Muscle layer of colon (tissue), 2 donors: ENCODE data around the gene MADD.

Experiments
- H3K27ac ChIP-seq: one replicate; pipeline ENCODE4 v1.7.0; 2013; ENCODE audit warnings: low read depth, mild to moderate bottlenecking, low read length, moderate library complexity
- H3K27me3 ChIP-seq, 2 donors: one replicate each; pipeline ENCODE4 v1.7.0; 2013; ENCODE audit warnings: low read length in 2 of 2, mild to moderate bottlenecking in 2 of 2; ENCODE audit not compliant: insufficient read depth in 2 of 2, control insufficient read depth in 1 of 2
- H3K36me3 ChIP-seq: one replicate; pipeline ENCODE4 v1.7.0; 2013; ENCODE audit warnings: mild to moderate bottlenecking, low read length; ENCODE audit not compliant: insufficient read depth
- H3K4me1 ChIP-seq: one replicate; pipeline ENCODE4 v1.7.0; 2013; ENCODE audit warnings: mild to moderate bottlenecking, low read length; ENCODE audit not compliant: insufficient read depth
- H3K4me3 ChIP-seq, 2 donors: one replicate each; pipeline ENCODE4 v1.7.0; 2013; ENCODE audit warnings: low read length in 2 of 2, low read depth in 1 of 2, mild to moderate bottlenecking in 1 of 2, moderate library complexity in 1 of 2
- H3K9ac ChIP-seq: one replicate; pipeline ENCODE4 v1.7.0; 2013; ENCODE audit warnings: low read length
- H3K9me3 ChIP-seq: one replicate; pipeline ENCODE4 v1.7.0; 2013; ENCODE audit warnings: mild to moderate bottlenecking, low read length
- donor health status: abdominal sarcoma.
- donor health status: Adenocarcinoma of cecum.

Gene MADD

GRCh38 chr11:47241841-47242301 is 28.1 kb upstream of the MADD start:
- peaks cover 73% of the 10 kb centered on the region for H3K36me3 ChIP-seq

GRCh38 chr11:47242596-47243192 is 27.2 kb upstream of the MADD start:
- peaks cover 9% of the 10 kb centered on the region for H3K4me1 ChIP-seq
- H3K4me3 ChIP-seq, result no peak overlapping the region
- peaks cover 72% of the 10 kb centered on the region for H3K36me3 ChIP-seq
- H3K9ac ChIP-seq, result no peak overlapping the region
- no peaks in the 10 kb centered on the region for H3K27me3 ChIP-seq
- no peaks in the 10 kb centered on the region for H3K9me3 ChIP-seq
- no peak overlapping the region for H3K27ac ChIP-seq

More at GRCh38 chr11:47241841-47242301, 28.1 kb upstream of the MADD start:
- Histone ChIP-seq H3K27me3 (no peaks in the 10 kb centered on the region), H3K4me1 (peaks cover under 1% of the 10 kb centered on the region), H3K27ac (no peak overlapping the region), H3K9ac (no peak overlapping the region), H3K4me3 (no peak overlapping the region), H3K9me3 (no peaks in the 10 kb centered on the region)

- peaks cover 15% of the 10 kb centered on the region for H3K4me1 ChIP-seq
- H3K9ac ChIP-seq, result no peak overlapping the region
- H3K4me3 ChIP-seq, result no peak overlapping the region
- no peaks in the 10 kb centered on the region for H3K27me3 ChIP-seq
- H3K27ac ChIP-seq, result no peak overlapping the region
- H3K9me3 ChIP-seq, result no peaks in the 10 kb centered on the region
- H3K36me3 ChIP-seq, result peaks cover 66% of the 10 kb centered on the region
Measured at GRCh38 chr11:47243454-47243853, 26.5 kb upstream of the MADD start.

- Histone ChIP-seq H3K27ac (no peak overlapping the region), H3K4me1 (peaks cover 20% of the 10 kb centered on the region), H3K9ac (no peak overlapping the region), H3K4me3 (no peak overlapping the region), H3K27me3 (no peaks in the 10 kb centered on the region), H3K36me3 (peaks cover 56% of the 10 kb centered on the region), H3K9me3 (no peaks in the 10 kb centered on the region)
Measured at GRCh38 chr11:47244448-47245350, 25.2 kb upstream of the MADD start.

GRCh38 chr11:47245611-47246357 is 24.1 kb upstream of the MADD start:
- Histone ChIP-seq H3K4me1 (peaks cover 20% of the 10 kb centered on the region), H3K9me3 (no peaks in the 10 kb centered on the region), H3K9ac (no peak overlapping the region), H3K4me3 (no peak overlapping the region), H3K27ac (no peak overlapping the region), H3K36me3 (peaks cover 48% of the 10 kb centered on the region), H3K27me3 (no peaks in the 10 kb centered on the region)

GRCh38 chr11:47247502-47247901 is 22.4 kb upstream of the MADD start:
- peaks cover 32% of the 10 kb centered on the region for H3K36me3 ChIP-seq
- H3K9ac ChIP-seq, result peak overlapping the region; percentile 95
- H3K4me1 ChIP-seq, result peaks cover 20% of the 10 kb centered on the region
- no peaks in the 10 kb centered on the region for H3K9me3 ChIP-seq
- H3K27ac ChIP-seq, result no peak overlapping the region
- peak overlapping the region in 1 of 2 donors; percentile 99 for H3K4me3 ChIP-seq
- no peaks in the 10 kb centered on the region for H3K27me3 ChIP-seq

GRCh38 chr11:47248304-47248663 is 21.6 kb upstream of the MADD start:
- no peaks in the 10 kb centered on the region for H3K9me3 ChIP-seq
- H3K9ac ChIP-seq, result peak overlapping the region; percentile 95
- peak overlapping the region; percentile 83 for H3K27ac ChIP-seq
- peaks cover 20% of the 10 kb centered on the region for H3K4me1 ChIP-seq
- peak overlapping the region; percentile 75 to 99 for H3K4me3 ChIP-seq
- peaks cover 24% of the 10 kb centered on the region for H3K36me3 ChIP-seq
- H3K27me3 ChIP-seq, result no peaks in the 10 kb centered on the region

GRCh38 chr11:47248664-47249377 is 21.1 kb upstream of the MADD start, which contains the start of gene ACP2:
Gene ACP2, minus strand, starts transcription at chr11:47248814. Its CDS starts 25 bp downstream, at chr11:47248789.
- peak within 1 kb of the TSS; percentile 75 to 99 for H3K4me3 ChIP-seq
- H3K36me3 ChIP-seq, result peaks cover 19% of the 10 kb centered on the region
- peak within 1 kb of the TSS; percentile 83 for H3K27ac ChIP-seq
- no peaks in the 10 kb centered on the region for H3K27me3 ChIP-seq
- H3K9ac ChIP-seq, result peak within 1 kb of the TSS; percentile 95
- H3K4me1 ChIP-seq, result peaks cover 25% of the 10 kb centered on the region
- H3K9me3 ChIP-seq, result no peaks in the 10 kb centered on the region

- Histone ChIP-seq H3K36me3 (peaks cover 17% of the 10 kb centered on the region), H3K4me3 (peak overlapping the region; percentile 75 to 99), H3K27me3 (no peaks in the 10 kb centered on the region), H3K9ac (peak overlapping the region; percentile 95), H3K27ac (peak overlapping the region; percentile 83), H3K4me1 (peaks cover 30% of the 10 kb centered on the region), H3K9me3 (no peaks in the 10 kb centered on the region)
Measured at GRCh38 chr11:47249378-47249715, 20.6 kb upstream of the MADD start.

GRCh38 chr11:47251751-47252150 is 18.2 kb upstream of the MADD start:
- Histone ChIP-seq H3K4me1 (peaks cover 36% of the 10 kb centered on the region), H3K9me3 (no peaks in the 10 kb centered on the region), H3K36me3 (no peaks in the 10 kb centered on the region), H3K27me3 (no peaks in the 10 kb centered on the region), H3K9ac (no peak overlapping the region), H3K27ac (no peak overlapping the region), H3K4me3 (no peak overlapping the region)

- Histone ChIP-seq H3K4me3 (no peak overlapping the region), H3K27ac (no peak overlapping the region), H3K9ac (no peak overlapping the region), H3K4me1 (peaks cover 39% of the 10 kb centered on the region), H3K27me3 (no peaks in the 10 kb centered on the region), H3K36me3 (no peaks in the 10 kb centered on the region), H3K9me3 (no peaks in the 10 kb centered on the region)
Measured at GRCh38 chr11:47253660-47254059, 16.3 kb upstream of the MADD start.
